HG03135 (cell line): ENCODE results near the gene CCL4.
"Not testable (repeated sequence)": the region's sequence is repeated elsewhere in the genome, so short reads cannot be mapped to it uniquely, and the experiment has no call there.

Experiments
- ATAC-seq: cut with Tn5 transposase; IDR thresholded peaks from one replicate; pipeline ENCODE4 v1.9.1; 2021; ENCODE audit warnings: mild to moderate bottlenecking, moderate library complexity; ENCODE audit not compliant: unreplicated experiment

The CCL4 gene

DNA sequence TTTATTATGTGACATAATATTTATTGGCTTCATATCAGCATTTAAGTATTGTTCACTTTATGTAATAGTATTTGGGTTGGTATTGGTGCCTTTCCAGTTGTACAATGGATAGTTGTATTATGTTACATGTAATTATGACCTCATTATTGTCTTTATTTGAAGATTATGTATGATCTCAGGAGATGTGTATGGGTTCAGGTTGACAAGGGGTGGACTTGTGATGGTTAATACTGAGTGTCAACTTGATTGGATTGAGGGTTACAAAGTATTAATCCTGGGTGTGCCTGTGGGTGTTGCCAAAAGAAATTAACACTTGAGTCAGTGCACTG lies 12.0 kb downstream of the CCL4 start:
- not testable (repeated sequence) for ATAC-seq

DNA sequence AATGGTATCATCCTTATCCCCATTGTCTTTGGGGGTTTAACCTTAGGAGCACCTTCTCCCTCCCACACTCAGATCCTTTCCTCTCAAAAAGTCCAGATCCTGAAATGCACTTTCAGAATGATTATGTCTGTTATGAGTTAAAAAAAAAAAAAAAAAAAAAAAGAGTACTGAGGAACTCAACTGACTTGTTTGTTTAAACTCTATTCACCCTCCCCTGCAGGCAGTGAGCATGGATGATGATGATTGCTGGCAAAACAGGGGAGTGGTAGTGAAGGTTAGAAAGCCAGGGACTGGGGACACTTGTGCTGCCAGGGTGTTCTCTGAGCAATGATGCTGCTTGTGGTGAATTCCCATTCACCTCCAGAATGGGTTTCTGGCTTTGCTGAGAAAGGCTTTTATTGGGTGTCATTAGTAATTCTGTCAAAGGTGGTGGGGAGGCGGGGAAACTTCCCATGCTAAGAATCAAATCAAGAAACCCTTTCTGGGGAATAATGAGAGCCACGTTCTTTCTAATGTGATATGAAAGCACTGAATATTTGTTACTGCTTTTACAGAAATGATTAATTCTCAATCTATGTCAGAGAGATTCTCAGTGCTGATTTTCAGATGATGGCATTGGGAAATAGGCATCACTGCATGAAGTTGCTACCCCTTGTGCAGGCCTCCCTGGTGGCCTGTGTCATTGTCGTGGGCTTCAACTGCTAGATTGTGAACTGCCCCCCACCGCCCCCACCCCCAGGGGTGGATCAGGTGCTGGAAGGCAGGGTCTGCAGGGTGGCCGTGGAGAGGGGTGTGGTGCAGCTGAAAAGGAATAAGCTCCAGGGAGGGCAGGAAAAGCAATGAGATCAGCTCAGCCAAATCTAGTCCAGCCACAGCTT lies 14.1 kb downstream of the CCL4 start:
- ATAC-seq: no peak

DNA sequence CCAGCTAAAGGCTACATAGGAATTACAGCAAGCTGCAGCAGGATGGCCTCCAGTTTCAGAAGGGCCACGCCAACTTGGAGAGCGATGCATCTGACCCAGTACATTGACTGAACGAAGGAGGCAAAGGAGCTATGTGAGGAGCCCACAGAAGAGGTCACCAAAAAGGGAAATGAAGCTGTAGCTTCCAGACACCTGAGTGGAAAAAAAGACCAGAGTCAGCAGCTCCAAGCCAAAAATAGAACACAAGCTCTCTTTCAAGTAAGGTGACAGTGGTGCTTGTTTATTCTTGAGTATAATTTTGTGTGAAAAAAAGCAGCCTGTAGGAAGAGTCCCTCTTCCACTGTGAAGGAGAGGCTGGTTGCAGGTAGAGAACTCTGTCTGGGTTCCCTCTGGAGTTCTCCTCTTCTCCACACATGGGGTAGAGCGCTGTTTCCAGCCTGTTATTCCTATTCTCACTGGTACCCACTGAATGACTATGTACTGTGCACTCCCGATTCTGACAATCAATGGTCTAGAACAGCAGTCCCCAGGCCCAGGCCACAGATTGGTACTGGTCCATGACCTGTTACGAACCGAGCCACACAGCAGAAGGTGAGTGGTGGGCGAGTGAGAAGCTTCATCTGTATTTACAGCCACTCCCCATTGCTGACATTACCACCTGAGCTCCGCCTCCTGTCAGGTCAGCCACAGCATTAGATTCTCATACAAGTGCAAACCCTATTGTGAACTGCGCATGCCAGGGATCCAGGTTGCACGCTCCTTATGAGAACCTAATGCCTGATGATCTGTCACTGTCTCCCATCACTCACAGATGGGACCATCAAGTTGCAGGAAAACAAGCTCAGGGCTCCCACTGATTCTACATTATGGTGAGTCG lies 15.1 kb downstream of the CCL4 start:
- ATAC-seq: no peak

DNA sequence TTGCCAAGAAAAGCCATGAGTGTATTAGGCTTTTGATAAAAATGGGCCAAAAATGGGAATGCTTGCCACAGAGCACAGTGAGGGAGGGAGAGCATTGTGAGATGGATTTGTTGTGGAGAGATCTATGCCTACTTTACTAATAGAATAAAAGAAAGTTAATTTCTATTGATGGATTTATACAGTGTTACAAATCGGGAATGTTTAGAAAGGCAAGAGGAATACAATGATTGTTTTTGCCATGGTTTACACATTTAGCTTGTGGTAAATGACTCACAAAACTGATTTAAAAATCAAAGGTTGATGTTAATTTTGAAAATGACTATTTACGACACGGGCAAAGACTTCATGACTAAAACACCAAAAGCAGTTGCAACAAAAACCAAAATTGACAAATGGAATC lies 16.6 kb downstream of the CCL4 start:
- ATAC-seq: no peak

- not testable (repeated sequence) for ATAC-seq
Observed at GRCh38 chr17:36121099-36121498, 17.5 kb downstream of the CCL4 start.

DNA sequence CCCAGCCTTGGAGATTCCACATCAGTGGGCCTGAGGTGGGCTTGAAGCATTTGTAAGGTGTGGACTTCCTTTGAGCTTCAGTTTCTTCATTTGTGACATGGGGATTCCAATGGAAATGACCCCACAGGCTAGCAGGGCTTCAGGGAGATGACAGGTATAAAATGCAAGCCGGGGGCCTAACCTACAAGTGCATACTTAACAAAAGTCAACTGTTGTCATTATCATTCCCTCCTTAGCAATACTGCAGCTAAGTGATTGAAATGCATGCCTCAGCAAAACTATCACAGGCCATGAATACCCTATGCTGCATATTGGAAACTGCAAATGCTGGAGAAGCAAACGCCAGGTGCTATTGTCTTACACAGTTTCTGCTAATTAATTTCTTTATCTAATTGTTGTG lies 19.8 kb downstream of the CCL4 start:
- ATAC-seq: no peak

DNA sequence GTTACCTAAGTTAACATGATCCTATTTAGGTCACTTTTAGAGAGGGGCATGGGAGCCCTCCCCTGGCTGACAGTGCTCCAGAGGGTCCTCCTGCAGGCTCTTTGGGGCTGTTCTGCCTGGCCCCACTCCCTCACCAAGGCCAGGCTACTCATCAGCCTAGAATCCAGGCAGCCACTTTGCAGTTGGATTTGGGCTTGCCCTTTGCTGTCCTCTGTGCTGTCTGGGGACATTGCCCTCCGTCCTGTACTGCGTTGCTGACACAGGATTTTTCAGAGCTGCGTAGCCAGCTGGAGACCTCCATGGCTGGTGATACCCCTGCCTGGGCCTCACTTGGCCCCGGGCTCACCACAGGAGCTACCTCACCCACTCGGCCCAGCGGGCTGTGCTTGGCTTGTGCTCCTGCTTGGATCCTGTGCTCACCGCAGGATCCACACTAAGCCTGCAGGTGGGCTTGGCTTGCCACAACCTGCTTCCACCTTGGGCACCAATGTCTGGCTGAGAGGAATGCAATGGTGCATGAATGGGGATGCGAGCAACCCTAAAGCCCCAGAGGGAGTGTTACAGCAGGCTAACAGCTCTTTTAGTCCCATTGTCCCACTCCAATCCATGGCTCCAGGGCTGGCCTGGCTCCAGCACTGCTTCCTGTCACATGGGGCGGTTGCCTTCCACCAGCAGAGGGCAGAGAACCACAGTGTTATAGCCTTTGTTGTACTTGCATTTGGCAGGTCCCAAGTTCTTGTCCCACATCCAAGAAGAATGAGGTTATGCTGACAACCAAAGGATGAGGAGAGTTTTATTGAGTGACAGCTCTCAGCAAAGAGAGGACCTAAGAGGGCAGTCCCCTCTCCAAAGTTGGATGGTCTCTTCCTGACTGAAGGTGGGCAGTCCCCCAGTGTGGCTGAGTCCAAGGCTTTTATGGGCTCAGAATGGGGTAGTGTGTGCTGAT lies 21.5 kb downstream of the CCL4 start:
- no peak for ATAC-seq

GRCh38 chr17:36127199-36127893 lies 23.7 kb downstream of the CCL4 start:
- peak; percentile 69 for ATAC-seq

DNA sequence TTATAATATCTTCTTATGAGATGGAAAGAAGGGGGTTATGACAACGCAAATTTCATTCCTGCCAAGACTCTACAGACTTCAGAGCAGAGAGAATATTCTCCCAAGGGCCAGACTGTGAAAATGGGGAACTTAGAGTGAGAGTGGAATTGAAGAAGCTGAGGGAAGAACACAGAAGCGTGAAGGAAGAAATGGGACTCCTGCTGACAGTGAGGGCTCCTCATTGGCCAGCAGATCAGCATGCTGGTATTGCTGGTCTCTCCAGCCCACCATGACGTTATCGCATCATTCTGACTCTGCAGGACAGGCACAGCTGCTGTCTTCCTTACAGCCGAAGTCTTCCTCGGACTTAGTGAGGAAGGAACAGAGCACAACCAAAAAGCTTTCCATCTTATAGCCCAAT lies 24.3 kb downstream of the CCL4 start:
- no peak for ATAC-seq

DNA sequence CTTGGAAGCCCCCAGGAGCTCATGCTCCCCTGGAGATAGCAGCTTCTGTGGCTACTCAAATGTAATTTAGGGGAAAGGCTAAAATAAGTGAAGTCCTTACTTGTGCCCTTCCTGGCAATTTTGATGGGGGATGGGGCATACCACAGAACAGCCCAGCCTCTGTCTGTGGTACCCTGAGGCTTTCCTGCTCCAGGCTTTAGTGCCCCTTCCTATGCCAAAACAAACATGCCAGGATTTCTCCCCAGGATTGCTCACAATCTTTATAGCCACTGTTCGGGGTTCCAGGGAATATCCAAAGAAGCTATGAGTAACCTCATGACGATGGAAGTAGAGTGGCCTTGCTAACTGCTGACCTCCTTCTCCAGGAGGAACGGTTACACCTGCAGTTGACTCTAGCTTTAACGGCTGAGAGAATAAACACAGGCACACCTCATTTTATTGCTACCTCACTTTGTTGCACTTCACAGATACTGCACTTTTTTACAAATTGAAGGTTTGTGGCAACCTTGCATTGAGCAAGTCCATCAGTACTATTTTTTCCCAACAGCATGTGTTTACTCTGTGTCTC lies 24.9 kb downstream of the CCL4 start:
- ATAC-seq: no peak

DNA sequence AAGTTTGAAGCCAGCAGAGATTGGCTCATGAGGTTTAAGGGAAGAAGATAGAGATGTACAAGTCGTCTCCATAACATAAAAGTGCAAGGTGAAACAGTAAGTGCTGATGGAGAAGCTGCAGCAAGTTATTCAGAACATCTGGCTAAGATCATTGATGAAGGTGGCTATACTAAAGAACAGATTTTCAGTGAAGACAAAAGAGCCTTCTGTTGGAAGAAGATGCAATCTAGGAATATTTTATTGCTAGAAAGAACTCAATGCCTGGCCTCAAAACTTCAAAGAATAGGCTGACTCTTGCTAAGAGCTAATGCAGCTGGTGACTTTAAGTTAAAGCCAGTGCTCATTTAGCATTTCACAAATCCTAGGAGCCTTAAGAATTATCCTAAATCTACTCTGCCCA lies 26.0 kb downstream of the CCL4 start:
- no peak for ATAC-seq

DNA sequence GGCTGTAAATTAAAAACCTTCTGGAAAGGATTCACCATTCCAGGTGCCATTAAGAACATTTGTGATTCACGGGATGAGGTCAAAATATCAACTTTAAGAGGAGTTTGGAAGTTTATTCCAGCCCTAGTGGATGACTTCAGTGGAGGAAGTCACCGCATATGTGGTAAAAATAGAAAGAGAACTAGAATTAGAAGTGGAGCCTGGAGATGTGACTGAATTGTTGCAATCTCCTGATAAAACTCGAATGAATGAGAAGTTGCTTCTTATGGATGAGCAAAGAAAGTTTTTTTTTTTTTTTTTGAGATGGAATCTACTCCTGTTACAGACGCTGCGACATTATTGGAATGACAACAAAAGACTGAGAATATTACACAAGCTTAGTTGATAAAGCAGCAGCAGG lies 26.7 kb downstream of the CCL4 start:
- no peak for ATAC-seq

GRCh38 chr17:36131421-36131820 lies 27.8 kb downstream of the CCL4 start:
- no peak for ATAC-seq

DNA sequence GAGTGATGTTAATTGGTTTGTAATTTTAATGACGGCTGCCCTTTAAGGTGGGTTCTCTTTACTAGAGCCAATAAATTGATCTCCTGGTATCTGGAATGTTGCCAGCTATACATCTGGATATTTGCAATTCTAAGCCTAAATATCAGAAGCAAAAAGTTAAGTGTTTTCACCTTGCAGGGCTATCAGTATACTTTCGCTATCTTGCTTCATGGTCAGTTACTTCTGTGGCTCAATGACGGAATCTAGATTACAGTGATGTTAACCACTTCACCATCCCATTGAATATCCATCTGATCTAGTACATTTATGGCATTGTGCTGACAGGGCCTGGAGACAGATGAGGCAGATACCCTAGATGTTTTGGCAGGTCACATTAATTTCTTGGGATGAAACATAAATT lies 28.3 kb downstream of the CCL4 start:
- ATAC-seq: no peak

GRCh38 chr17:36132421-36132831 lies 28.8 kb downstream of the CCL4 start:
- no peak for ATAC-seq

- no peak for ATAC-seq
Observed at GRCh38 chr17:36133602-36134236, 30.1 kb downstream of the CCL4 start.

- ATAC-seq: no peak
Observed at GRCh38 chr17:36135465-36135864, 31.8 kb downstream of the CCL4 start.

DNA sequence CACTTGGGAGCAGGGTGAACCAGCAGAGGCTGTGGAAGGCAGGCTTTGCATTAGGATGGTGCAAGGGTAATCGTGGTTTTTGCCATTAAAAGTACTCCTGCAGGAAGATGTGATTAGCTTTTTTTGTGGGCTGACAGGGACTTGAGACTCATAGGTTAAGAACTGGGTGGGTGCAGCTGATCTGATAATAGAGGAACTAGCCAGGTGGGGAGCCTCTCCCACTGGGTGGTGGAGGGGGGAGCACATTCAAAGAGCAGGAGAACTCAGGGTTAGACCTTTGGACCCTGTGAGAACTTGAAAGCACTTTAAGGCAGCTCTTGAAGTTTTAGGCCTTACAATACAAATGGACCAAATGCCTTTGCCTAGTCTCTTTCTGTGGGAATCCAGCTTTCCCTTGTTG lies 32.4 kb downstream of the CCL4 start:
- ATAC-seq: no peak

- ATAC-seq: no peak
Observed at GRCh38 chr17:36136439-36136838, 32.8 kb downstream of the CCL4 start.

DNA sequence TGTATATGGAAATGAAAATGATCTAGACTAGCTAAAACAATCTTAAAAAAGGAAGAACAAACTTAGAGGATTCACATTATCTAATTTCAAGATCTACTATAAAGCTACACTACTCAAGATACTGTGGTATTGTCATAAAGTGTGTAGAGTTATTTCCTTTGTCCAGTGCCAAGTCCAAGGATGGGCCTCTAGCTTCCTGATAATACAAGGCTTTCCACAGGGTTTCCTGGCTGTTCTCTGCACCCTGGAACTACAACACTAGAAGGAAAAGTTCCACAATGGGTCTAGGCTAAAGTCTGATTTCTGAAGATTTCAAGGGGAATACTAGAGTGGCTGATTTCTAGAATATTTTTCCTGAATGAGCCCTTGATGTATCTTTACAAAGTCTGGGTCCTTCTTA lies 38.6 kb downstream of the CCL4 start:
- ATAC-seq: no peak
